ENCODE measurements around the gene TRIM31.

- TF ChIP-seq CTCF (conservative IDR thresholded peaks at IDR 0.05; ENCODE audit: low read depth, low read length) (no peak), POLR2A (IDR thresholded peaks at IDR 0.05; ENCODE audit: low read depth, low read length) (no peak), NFE2L2 (IDR thresholded peaks at IDR 0.05; ENCODE audit: low read depth, low read length) (no peak), RCOR1 (IDR thresholded peaks at IDR 0.05; ENCODE audit: insufficient replicate concordance, low read length) (no peak)
Observed at GRCh38 chr6:30158475-30159040, 45.7 kb upstream of the TRIM31 start.
